ENCODE data around the gene IL1B. TPM values are rescaled to one million over a fixed set of nuclear protein-coding genes. Genes with fewer than 3 reads are reported as not detected.
"Not testable (repeated sequence)": the region's sequence is repeated elsewhere in the genome, so short reads cannot be mapped to it uniquely, and the experiment has no call there.

IL1B gene
- not detected for total RNA-seq

GRCh38 chr2:112836695-112837117 lies at the start of gene IL1B:
IL1B (minus strand) TSS chr2:112836779; CDS start chr2:112836229, 550 bp downstream.
- no peak for DNase-seq

- DNase-seq = no peak
These were observed 49.7 kb upstream of the IL1B start for GRCh38 chr2:112886291-112886690.

GRCh38 chr2:112885506-112885902 lies 48.9 kb upstream of the IL1B start:
- no peak for DNase-seq

- peak; percentile 49 for DNase-seq
These were observed 48.4 kb upstream of the IL1B start for GRCh38 chr2:112884869-112885505.

- no peak for DNase-seq
These were observed 47.1 kb upstream of the IL1B start for GRCh38 chr2:112883669-112884068.

- DNase-seq = no peak
These were observed 44.8 kb upstream of the IL1B start for GRCh38 chr2:112881217-112881985.

- DNase-seq = no peak
These were observed 44.1 kb upstream of the IL1B start for GRCh38 chr2:112880696-112881095.

GRCh38 chr2:112880091-112880531 lies 43.5 kb upstream of the IL1B start:
- no peak for DNase-seq

- no peak for DNase-seq
These were observed 43.0 kb upstream of the IL1B start for GRCh38 chr2:112879491-112880041.

- no peak for DNase-seq
These were observed 40.8 kb upstream of the IL1B start for GRCh38 chr2:112877423-112877822.

GRCh38 chr2:112876971-112877361 lies 40.4 kb upstream of the IL1B start:
- DNase-seq = no peak

GRCh38 chr2:112876257-112876970 lies 39.8 kb upstream of the IL1B start:
- DNase-seq = no peak

GRCh38 chr2:112870841-112871835 lies 34.6 kb upstream of the IL1B start:
- DNase-seq = no peak

GRCh38 chr2:112869258-112869842 lies 32.8 kb upstream of the IL1B start:
- no peak for DNase-seq

GRCh38 chr2:112867701-112868631 lies 31.4 kb upstream of the IL1B start:
- no peak for DNase-seq

- DNase-seq = no peak
These were observed 29.7 kb upstream of the IL1B start for GRCh38 chr2:112866128-112866835.

- DNase-seq = no peak
These were observed 27.5 kb upstream of the IL1B start for GRCh38 chr2:112864072-112864471.

- DNase-seq = not testable (repeated sequence)
These were observed 23.0 kb upstream of the IL1B start for GRCh38 chr2:112859406-112860183.

- DNase-seq = no peak
These were observed 14.0 kb upstream of the IL1B start for GRCh38 chr2:112850588-112850987.

Measured in effector CD4-positive, alpha-beta T cell (primary cell).